ENCODE data around the gene ADAP1. TPM values are rescaled to one million over a fixed set of nuclear protein-coding genes. Genes with fewer than 3 reads are reported as not detected.

The ADAP1 gene
- total and polyA plus RNA-seq, 12 donors = 2.3 to 14.9 (median 9.7) TPM

DNA sequence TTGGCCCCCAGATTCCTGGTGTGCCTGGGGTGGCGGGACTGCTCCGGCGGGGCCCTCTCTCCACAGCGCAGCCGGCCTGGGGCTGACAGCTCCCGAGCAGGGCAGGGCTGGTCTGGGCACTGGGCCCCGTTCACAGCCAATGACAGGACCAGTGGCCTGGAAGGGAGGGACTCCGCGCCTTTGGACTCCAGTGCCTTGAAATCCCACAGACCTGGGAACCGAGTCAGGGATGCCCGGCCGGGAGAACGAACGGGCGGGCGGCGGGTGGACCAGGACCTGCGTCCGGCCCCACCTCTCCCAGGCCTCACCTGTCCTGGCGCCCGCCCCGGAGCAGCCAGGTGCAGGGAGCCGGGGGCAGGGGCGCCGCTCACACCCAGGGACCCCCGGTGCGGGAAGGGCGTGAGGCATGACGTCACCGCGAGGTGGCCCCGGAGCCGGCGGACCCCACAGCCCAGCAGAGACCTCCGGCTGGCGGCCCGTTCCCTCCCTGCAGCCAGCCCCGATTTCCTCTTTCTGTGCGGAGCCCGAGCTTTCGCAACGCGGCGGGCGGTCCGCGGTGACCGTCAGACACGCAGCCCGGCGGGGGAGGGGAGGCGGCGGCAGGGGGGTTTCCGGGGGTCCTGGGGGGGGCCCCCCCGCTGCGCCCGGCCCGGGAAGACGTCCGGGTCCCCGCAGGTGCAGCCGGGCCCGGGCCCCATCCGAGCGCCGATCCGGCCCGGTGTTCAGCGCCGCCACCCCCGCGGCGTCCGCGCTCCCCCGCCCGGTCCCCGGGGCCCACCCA, 743 bp downstream of the ADAP1 start:
- 2 to 3% methylated on average over 54 to 74 of the region's 78 CpGs for WGBS, 2 donors
- peak overlapping the region in 7 of 10 donors; percentile 33 to 91 (median 48) for H3K27ac ChIP-seq

DNA sequence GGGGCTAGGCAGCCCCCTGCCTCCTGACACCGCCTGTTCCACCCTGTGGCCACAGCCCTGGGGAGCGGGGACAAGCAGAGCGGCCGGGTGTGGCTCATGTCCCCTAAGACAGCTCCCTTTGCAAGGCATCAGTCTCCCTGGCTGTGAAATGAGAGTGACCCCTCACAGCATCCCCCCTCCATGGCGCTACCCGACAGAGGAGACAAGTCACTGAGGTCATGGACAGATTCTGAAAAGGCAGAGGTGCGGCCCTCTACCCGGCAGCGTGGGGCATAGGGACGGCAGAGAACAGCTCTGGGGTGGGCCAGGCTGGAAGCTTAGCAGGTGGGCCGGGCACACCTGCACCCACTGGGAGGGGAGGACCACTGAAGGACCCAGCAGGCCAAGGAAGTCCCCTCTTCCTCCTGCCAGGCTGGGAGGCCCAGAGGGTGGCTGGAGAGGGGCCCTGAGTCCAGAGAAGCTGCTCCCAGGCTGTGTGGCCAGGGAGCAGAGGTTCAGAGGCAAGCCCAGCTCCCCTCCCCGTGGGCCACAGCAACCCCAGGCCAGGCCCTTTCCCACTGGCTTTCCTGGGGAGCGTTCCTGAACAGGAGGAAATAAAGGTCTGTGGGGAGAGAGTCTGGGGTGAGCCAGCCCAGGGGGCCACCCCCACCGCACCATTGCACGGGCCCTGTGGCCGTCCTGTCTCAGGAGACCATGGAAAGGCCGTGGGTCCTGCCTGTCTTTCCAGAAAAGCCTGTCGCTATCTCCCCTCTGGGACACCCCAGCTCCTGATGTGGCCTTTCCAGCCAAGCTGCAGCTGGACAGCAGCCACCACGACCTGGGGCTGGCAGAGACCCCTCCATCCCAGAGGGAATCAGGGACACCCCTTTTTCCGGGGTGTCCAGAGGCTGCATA, 1.7 kb downstream of the ADAP1 start:
- ATAC-seq = peak in 2 of 8 donors; percentile 4 to 10
- H3K4me1 ChIP-seq = peaks cover 4 to 30% (median 11%) of the 10 kb centered on the region in 9 donors
- peak overlapping the region in 2 of 10 donors; percentile 48 to 91 for H3K27ac ChIP-seq
- no peak for DNase-seq
- H3K27me3 ChIP-seq = peaks cover 0 to 39% (median 22%) of the 10 kb centered on the region in 7 donors
- WGBS, 2 donors = 71 to 81% methylated on average over 19 to 20 of the region's 20 CpGs
- intact Hi-C loops (cut with DNase I) = loop anchor here in 1 of 10 donors (5.0 kb wide), 1 partner anchor 40 kb away; no protein-coding TSS in a partner anchor
- no peaks in the 10 kb centered on the region for H3K9me3 ChIP-seq
- TF ChIP-seq, protein P1, sequence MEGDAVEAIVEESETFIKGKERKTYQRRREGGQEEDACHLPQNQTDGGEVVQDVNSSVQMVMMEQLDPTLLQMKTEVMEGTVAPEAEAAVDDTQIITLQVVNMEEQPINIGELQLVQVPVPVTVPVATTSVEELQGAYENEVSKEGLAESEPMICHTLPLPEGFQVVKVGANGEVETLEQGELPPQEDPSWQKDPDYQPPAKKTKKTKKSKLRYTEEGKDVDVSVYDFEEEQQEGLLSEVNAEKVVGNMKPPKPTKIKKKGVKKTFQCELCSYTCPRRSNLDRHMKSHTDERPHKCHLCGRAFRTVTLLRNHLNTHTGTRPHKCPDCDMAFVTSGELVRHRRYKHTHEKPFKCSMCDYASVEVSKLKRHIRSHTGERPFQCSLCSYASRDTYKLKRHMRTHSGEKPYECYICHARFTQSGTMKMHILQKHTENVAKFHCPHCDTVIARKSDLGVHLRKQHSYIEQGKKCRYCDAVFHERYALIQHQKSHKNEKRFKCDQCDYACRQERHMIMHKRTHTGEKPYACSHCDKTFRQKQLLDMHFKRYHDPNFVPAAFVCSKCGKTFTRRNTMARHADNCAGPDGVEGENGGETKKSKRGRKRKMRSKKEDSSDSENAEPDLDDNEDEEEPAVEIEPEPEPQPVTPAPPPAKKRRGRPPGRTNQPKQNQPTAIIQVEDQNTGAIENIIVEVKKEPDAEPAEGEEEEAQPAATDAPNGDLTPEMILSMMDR (IDR thresholded peaks at IDR 0.05) = no peak
- H3K36me3 ChIP-seq = no peaks in the 10 kb centered on the region
- peak overlapping the region in 9 of 10 donors; percentile 55 to 71 (median 61) for H3K4me3 ChIP-seq

More for the DNA sequence above, 743 bp downstream of the ADAP1 start:
- ATAC-seq (peak; percentile 74 to 84 (median 75)), DNase-seq (peak; percentile 41 to 55)
- peak overlapping the region; percentile 40 to 71 (median 60) for H3K4me3 ChIP-seq
- intact Hi-C loops (cut with DNase I) = loop anchor here in 2 of 10 donors (2.0 to 5.0 kb wide), 2 partner anchors 41 to 45 kb away; no protein-coding TSS in a partner anchor
- H3K9me3 ChIP-seq = no peaks in the 10 kb centered on the region
- peaks cover 4 to 39% (median 11%) of the 10 kb centered on the region in 9 donors for H3K4me1 ChIP-seq
- H3K27me3 ChIP-seq = peaks cover 0 to 38% (median 22%) of the 10 kb centered on the region in 7 donors
- TF ChIP-seq, protein P1 (IDR thresholded peaks at IDR 0.05) = no peak
- H3K36me3 ChIP-seq = no peaks in the 10 kb centered on the region

DNA sequence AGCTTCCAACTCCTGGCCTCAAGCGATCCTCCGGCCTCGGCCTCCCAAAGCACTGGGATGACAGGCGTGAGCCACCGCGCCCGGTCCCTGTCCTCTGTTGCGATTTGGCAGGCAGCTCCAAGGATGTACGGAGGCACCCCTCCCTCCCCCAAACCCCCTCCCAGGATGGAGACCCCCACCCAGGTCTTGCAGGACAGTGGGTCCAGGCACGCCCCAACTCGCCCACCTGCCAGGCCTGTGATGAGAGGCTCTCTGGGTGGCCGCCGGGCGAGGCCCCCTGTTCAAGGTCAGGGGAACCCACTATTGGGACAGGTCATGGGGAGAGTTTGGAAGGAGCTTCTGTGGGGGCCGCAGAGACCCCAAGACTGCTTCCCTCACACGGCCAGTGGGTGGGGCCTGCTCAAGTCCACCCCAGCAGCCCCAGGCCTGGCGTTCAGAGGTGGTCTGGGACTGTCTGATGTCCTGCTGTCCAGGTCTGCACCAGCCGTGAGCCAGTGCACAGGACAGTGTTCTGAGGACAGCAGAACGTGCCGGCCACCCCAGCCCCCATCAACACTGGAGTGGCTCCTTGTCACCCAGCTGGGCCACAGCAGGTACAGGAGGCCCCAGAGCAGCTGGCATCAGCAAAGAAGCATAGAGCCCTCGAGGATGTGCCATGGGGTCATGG, 2.5 kb downstream of the ADAP1 start:
- Histone ChIP-seq H3K27me3 (peaks cover 0 to 39% (median 22%) of the 10 kb centered on the region in 7 donors), H3K4me3 (no peak overlapping the region), H3K4me1 (peaks cover 4 to 22% (median 11%) of the 10 kb centered on the region in 9 donors), H3K36me3 (no peaks in the 10 kb centered on the region), H3K9me3 (no peaks in the 10 kb centered on the region), H3K27ac (no peak overlapping the region)
- 93 to 94% methylated on average over 21 of the region's 21 CpGs for WGBS, 2 donors
- no peak for ATAC-seq
- intact Hi-C loops (cut with DNase I) = loop anchor here in 1 of 10 donors (5.0 kb wide), 1 partner anchor 40 kb away; no protein-coding TSS in a partner anchor
- DNase-seq = no peak
- TF ChIP-seq, protein P1 (IDR thresholded peaks at IDR 0.05) = no peak

Data from heart right ventricle (tissue), 16 donors.